OCI-LY1 (cell line): Measurements from ENCODE around the gene SLC9A2.

Source experiments
- EZH2 ChIP-seq: fragments of 200-600 bp; sonication (generic), shearing (Covaris generic); IDR thresholded peaks from 2 replicates; pipeline ENCODE4 v1.8.0; 2017; ENCODE audit warnings: borderline replicate concordance, mixed run types, mild to moderate bottlenecking, antibody characterized with exemption, low read length, moderate library complexity, mixed read lengths
- TF ChIP-seq, protein P1 (sequence below): fragments of 200-600 bp; sonication (generic), shearing (Covaris generic); IDR thresholded peaks from 2 replicates; pipeline ENCODE4 v1.5.1; 2017; ENCODE audit warnings: mild to moderate bottlenecking, antibody characterized with exemption, low read length, moderate library complexity, mixed read lengths

DNA sequence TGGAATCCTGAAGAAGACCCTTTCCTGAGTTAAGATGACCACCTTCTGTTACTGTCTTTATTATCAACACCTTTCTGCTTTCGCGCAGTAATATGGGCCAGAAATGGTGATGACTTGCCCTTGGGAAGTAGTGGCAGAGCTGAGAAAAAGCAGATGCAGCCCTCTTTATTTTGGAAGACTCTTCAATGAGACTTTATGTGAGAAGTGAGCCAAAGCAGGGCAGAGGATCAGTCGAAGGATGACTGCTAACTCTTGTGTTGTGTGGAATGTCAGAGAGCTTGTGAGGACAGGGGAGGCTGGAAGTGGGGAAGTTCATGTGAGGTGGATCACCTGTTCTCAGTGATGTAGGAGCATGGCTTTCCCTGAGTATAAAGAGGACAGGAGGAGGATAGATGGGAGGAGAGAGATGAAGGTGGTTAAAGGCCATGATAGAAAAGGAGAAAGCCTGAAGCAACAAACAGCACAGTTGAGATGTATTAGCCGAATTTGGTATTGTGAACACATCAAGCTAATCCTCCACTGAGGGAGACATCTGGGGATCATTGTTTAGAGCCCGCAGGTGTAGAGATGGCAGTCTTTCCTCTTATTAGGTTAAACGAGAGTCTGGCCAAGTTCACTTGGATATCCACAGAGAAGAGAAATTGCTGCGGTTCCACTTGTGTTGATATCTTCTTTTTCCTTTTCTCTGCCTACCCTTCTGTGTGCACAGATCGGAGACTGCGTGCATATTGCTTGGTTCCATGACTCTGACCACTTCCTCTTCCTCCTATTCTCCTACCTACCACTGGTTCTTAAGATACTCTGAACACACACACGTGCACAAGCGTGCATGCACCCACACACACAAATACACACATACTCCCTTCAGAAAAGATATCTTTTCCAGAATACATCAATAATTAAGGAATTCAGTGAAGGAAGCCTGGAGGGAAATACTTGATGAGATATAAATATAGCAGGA is 67.4 kb downstream of the SLC9A2 start:
- TF ChIP-seq, protein P1, sequence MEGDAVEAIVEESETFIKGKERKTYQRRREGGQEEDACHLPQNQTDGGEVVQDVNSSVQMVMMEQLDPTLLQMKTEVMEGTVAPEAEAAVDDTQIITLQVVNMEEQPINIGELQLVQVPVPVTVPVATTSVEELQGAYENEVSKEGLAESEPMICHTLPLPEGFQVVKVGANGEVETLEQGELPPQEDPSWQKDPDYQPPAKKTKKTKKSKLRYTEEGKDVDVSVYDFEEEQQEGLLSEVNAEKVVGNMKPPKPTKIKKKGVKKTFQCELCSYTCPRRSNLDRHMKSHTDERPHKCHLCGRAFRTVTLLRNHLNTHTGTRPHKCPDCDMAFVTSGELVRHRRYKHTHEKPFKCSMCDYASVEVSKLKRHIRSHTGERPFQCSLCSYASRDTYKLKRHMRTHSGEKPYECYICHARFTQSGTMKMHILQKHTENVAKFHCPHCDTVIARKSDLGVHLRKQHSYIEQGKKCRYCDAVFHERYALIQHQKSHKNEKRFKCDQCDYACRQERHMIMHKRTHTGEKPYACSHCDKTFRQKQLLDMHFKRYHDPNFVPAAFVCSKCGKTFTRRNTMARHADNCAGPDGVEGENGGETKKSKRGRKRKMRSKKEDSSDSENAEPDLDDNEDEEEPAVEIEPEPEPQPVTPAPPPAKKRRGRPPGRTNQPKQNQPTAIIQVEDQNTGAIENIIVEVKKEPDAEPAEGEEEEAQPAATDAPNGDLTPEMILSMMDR: no peak
- no peak for TF ChIP-seq EZH2
